Calu3 (cell line): ENCODE results near the gene SRSF8. TPM values are rescaled to one million over a fixed set of nuclear protein-coding genes. Genes with fewer than 3 reads are reported as not detected.
"Not testable (repeated sequence)": the region's sequence is repeated elsewhere in the genome, so short reads cannot be mapped to it uniquely, and the experiment has no call there.

Experiments used
- BruUV-seq: library from RNA; stranded (reverse); fragments of 400-500 nt; replicated peaks from 2 replicates; lab custom pipeline; 2021; lab: Mats Ljungman, UMichigan
- CTCF ChIA-PET: fragments of 300-600 bp; sonication (Branson Sonifier 250); formaldehyde crosslinking; loops from one replicate; lab custom pipeline; 2022; ENCODE audit warnings: antibody characterized with exemption; lab: Charles Lee
- DNase-seq: peaks from one replicate; pipeline ENCODE4 v3.0.0; 2022
- H3K27ac Mint-ChIP-seq: one replicate; pipeline ENCODE4 v1.8.0; 2022; ENCODE audit warnings: mixed read lengths; ENCODE audit not compliant: unreplicated experiment
- H3K27me3 Mint-ChIP-seq: one replicate; pipeline ENCODE4 v1.8.0; 2022; ENCODE audit warnings: mixed read lengths; ENCODE audit not compliant: unreplicated experiment
- H3K36me3 Mint-ChIP-seq: one replicate; pipeline ENCODE4 v1.8.0; 2022; ENCODE audit warnings: mild to moderate bottlenecking, moderate library complexity, mixed read lengths; ENCODE audit not compliant: insufficient read depth, unreplicated experiment
- H3K4me1 Mint-ChIP-seq: one replicate; pipeline ENCODE4 v1.8.0; 2022; ENCODE audit warnings: mild to moderate bottlenecking, low read depth, mixed read lengths; ENCODE audit not compliant: unreplicated experiment
- H3K4me3 Mint-ChIP-seq: one replicate; pipeline ENCODE4 v1.8.0; 2022; ENCODE audit warnings: mild to moderate bottlenecking, low read depth, moderate library complexity, mixed read lengths; ENCODE audit not compliant: unreplicated experiment
- H3K9me3 Mint-ChIP-seq: one replicate; pipeline ENCODE4 v1.8.0; 2022; ENCODE audit warnings: low read depth, mixed read lengths; ENCODE audit not compliant: unreplicated experiment
- intact Hi-C: fragments of 100-400 bp; cut with micrococcal nuclease; formaldehyde crosslinking; loops from one replicate; pipeline ENCODE4 v1.10.0; 2022; ENCODE audit not compliant: unreplicated experiment
- total RNA-seq: library from RNA; stranded (reverse); gene quantifications from 2 replicates; pipeline ENCODE4 v1.2.3, GENCODE V29; 2022
- TF ChIP-seq, protein P1 (sequence below): fragments of 200-600 bp; IDR thresholded peaks from one replicate; pipeline ENCODE4 v1.8.0; 2022; ENCODE audit warnings: antibody characterized with exemption; ENCODE audit not compliant: unreplicated experiment

The SRSF8 gene
- total RNA-seq, 1 experiment from 2014 or later = 27.8 TPM

DNA sequence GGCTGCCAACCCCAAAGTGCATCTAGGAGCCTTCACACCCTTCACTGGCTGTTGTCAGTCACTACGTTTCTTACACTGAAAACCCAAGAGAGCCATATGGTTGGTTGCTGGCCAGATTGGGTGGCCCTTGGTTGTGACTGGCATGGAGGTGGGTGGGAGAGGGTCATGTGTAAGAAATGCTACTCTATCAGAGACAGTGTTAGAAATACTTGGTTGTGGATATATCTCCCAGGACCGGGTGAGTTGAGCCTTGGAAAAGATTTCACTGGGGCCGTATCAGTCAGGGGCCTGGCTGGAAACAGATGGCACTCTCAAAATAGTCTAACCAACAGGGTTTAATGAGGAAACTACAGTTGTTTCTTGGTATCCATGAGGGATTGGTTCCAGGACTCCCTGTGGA lies 38.1 kb downstream of the SRSF8 start:
- no TSS peak for BruUV-seq
- peaks cover 16% of the 10 kb centered on the region for H3K36me3 Mint-ChIP-seq
- H3K9me3 Mint-ChIP-seq = no peaks in the 10 kb centered on the region
- no peak overlapping the region for H3K4me3 Mint-ChIP-seq
- no peak overlapping the region for H3K27ac Mint-ChIP-seq
- TF ChIP-seq, protein P1, sequence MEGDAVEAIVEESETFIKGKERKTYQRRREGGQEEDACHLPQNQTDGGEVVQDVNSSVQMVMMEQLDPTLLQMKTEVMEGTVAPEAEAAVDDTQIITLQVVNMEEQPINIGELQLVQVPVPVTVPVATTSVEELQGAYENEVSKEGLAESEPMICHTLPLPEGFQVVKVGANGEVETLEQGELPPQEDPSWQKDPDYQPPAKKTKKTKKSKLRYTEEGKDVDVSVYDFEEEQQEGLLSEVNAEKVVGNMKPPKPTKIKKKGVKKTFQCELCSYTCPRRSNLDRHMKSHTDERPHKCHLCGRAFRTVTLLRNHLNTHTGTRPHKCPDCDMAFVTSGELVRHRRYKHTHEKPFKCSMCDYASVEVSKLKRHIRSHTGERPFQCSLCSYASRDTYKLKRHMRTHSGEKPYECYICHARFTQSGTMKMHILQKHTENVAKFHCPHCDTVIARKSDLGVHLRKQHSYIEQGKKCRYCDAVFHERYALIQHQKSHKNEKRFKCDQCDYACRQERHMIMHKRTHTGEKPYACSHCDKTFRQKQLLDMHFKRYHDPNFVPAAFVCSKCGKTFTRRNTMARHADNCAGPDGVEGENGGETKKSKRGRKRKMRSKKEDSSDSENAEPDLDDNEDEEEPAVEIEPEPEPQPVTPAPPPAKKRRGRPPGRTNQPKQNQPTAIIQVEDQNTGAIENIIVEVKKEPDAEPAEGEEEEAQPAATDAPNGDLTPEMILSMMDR = no peak
- no peak for DNase-seq
- no peaks in the 10 kb centered on the region for H3K27me3 Mint-ChIP-seq
- H3K4me1 Mint-ChIP-seq = peaks cover 12% of the 10 kb centered on the region
- CTCF ChIA-PET = no interaction called here
- intact Hi-C loops = no loop called here

DNA sequence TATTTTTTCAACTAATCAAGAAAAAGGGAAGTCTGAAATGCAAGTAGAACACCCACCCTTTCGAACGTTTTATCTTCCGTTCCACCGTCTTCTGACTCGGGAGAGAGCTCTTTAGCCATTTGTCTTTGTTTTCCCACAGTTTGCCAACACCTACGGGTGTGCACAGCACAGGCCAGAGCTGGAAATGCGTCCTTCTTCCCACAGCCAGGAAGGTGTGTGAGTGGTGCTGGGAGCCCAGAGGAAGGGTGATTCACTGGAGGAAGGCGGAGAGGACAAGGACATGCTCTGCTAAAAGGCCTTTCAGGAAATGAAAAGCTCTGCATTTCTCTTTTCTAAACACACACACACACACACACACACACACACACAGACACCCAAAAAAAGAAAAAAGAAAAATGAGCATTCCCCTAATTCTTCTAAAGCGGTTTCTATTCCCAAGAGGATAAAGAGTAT lies 41.5 kb downstream of the SRSF8 start:
- TF ChIP-seq, protein P1 = no peak
- peak overlapping the region; percentile 82 for H3K27ac Mint-ChIP-seq
- H3K4me3 Mint-ChIP-seq = peak overlapping the region; percentile 61
- DNase-seq = peak; percentile 54
- intact Hi-C loops = no loop called here
- H3K4me1 Mint-ChIP-seq = peaks cover 32% of the 10 kb centered on the region
- no peaks in the 10 kb centered on the region for H3K27me3 Mint-ChIP-seq
- H3K36me3 Mint-ChIP-seq = peaks cover 16% of the 10 kb centered on the region
- H3K9me3 Mint-ChIP-seq = no peaks in the 10 kb centered on the region
- CTCF ChIA-PET = interaction anchor here (0.6 to 1.3 kb wide), 8 partner anchors 9 to 40 kb away, joined by 3 to 6 read pairs (median 4); partner anchors contain the start of gene ENDOD1
- TSS peak; percentile 74 for BruUV-seq

DNA sequence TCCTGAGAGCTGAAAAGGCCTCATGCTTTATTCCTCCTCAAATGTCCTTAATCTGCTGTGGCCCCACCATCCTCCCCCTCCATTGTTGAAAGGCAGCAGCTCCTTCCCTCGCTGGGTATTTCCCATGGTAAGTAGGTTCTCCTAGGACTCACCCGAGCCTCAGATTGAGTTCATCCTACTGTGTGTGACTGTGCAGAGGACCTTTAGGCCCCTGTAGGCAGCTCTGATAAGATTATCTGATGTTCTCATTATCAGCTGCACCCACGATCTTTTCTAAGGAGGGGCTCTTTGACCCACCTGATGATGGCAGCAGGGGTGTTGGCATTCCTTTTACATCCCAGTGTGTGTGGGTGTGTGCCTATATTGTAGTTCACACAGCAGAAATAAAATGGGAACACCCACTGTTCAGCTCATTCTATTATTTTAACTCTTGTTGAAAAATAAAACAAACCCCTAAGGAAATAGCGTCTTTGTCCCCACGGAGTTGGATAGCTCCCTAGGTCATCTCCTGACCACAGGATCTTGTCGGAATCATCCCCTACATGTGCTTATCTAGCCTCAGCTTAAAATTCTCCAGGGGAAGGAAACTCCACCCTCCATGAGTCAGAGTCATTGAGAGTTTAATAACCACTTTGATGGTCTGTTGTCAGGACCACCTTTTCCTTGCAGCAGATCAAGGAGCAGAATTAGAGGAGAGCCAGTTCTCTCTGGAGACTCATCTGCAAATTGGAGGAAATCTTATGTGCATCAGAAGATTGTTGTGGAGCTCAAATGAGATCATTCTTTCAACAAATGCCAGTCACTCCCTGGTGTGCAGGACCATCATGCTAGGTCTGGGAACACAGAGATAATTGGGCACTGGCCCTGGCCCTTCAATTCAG lies 42.2 kb downstream of the SRSF8 start:
- Mint-ChIP-seq H3K27me3 (no peaks in the 10 kb centered on the region), H3K36me3 (peaks cover 16% of the 10 kb centered on the region), H3K27ac (peak overlapping the region; percentile 82), H3K4me1 (peaks cover 32% of the 10 kb centered on the region), H3K4me3 (peak overlapping the region; percentile 61), H3K9me3 (no peaks in the 10 kb centered on the region)
- no TSS peak for BruUV-seq
- intact Hi-C loops = no loop called here
- CTCF ChIA-PET = interaction anchor here (0.7 to 1.3 kb wide), 6 partner anchors 10 to 33 kb away, joined by 3 to 6 read pairs (median 4); partner anchors contain the start of gene ENDOD1
- no peak for DNase-seq
- TF ChIP-seq, protein P1 = no peak

DNA sequence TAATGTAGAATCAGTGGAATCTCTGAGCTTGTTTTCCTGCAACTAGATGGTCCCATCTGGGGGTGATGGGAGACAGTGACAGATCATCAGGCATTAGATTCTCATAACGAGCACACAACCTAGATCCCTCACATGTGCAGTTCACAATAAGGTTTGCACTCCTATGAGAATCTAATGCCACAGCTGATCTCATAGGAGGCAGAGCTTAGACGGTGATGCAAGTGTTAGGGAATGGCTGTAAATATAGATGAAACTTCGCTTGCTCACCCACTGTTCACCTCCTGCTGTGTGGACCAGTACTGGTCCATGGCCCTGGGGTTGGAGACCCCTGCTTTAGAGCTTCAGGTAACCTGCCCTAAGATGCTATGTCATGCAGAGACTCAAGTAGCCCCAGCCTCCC lies 44.8 kb downstream of the SRSF8 start:
- BruUV-seq, H3K9me3 Mint-ChIP-seq, H3K4me3 Mint-ChIP-seq, H3K27ac Mint-ChIP-seq, H3K27me3 Mint-ChIP-seq, DNase-seq, intact Hi-C loops, CTCF ChIA-PET: not testable (repeated sequence)
- peaks cover 16% of the 10 kb centered on the region for H3K36me3 Mint-ChIP-seq
- H3K4me1 Mint-ChIP-seq = peaks cover 32% of the 10 kb centered on the region
